GM11168 (cell line): ENCODE measurements around the gene FBXO28.
"Not testable (repeated sequence)": the region's sequence is repeated elsewhere in the genome, so short reads cannot be mapped to it uniquely, and the experiment has no call there.

Experiments
- in situ Hi-C: fragments of 300-500 bp; cut with MboI; formaldehyde crosslinking; loops from one replicate; pipeline ENCODE4 v1.12.0; 2022; ENCODE audit warnings: low sequenced_read_pairs; ENCODE audit not compliant: unreplicated experiment

Gene FBXO28

GRCh38 chr1:224182057-224182865 lies 68.3 kb downstream of the FBXO28 start:
- in situ Hi-C loops, result loop anchor here (10.0 kb wide), 1 partner anchor 143 kb away; no protein-coding TSS in a partner anchor

- in situ Hi-C loops, result loop anchor here (10.0 kb wide), 1 partner anchor 142 kb away; no protein-coding TSS in a partner anchor
Measured at GRCh38 chr1:224182866-224183590, 69.1 kb downstream of the FBXO28 start, which contains the start of gene DEGS1. Gene DEGS1 (plus strand): TSS chr1:224183240. CDS start chr1:224183337, 97 bp downstream.

- in situ Hi-C loops, result loop anchor here (10.0 kb wide), 1 partner anchor 141 kb away; no protein-coding TSS in a partner anchor
Measured at GRCh38 chr1:224183591-224184312, 69.8 kb downstream of the FBXO28 start.

- in situ Hi-C loops, result loop anchor here (10.0 kb wide), 1 partner anchor 140 kb away; no protein-coding TSS in a partner anchor
Measured at GRCh38 chr1:224185208-224185607, 71.3 kb downstream of the FBXO28 start.

- in situ Hi-C loops, result loop anchor here (10.0 kb wide), 1 partner anchor 137 kb away; no protein-coding TSS in a partner anchor
Measured at GRCh38 chr1:224188286-224188685, 74.4 kb downstream of the FBXO28 start.

- in situ Hi-C loops, result loop anchor here (10.0 kb wide), 1 partner anchor 135 kb away; no protein-coding TSS in a partner anchor
Measured at GRCh38 chr1:224189561-224189960, 75.7 kb downstream of the FBXO28 start.

- in situ Hi-C loops, result no loop called here
Measured at GRCh38 chr1:224192082-224192788, 78.3 kb downstream of the FBXO28 start.

GRCh38 chr1:224193319-224193966 lies 79.5 kb downstream of the FBXO28 start:
- in situ Hi-C loops, result no loop called here

- in situ Hi-C loops, result no loop called here
Measured at GRCh38 chr1:224196813-224197600, 83.1 kb downstream of the FBXO28 start.

GRCh38 chr1:224198572-224198971 lies 84.7 kb downstream of the FBXO28 start:
- in situ Hi-C loops, result no loop called here

- in situ Hi-C loops, result no loop called here
Measured at GRCh38 chr1:224199679-224200078, 85.8 kb downstream of the FBXO28 start.

GRCh38 chr1:224201383-224201782 lies 87.5 kb downstream of the FBXO28 start:
- in situ Hi-C loops, result no loop called here

- in situ Hi-C loops, result no loop called here
Measured at GRCh38 chr1:224201853-224202252, 87.9 kb downstream of the FBXO28 start.

- in situ Hi-C loops, result no loop called here
Measured at GRCh38 chr1:224203243-224204016, 89.5 kb downstream of the FBXO28 start.

GRCh38 chr1:224205438-224205840 lies 91.5 kb downstream of the FBXO28 start:
- in situ Hi-C loops, result no loop called here

- in situ Hi-C loops, result not testable (repeated sequence)
Measured at GRCh38 chr1:224205931-224206538, 92.1 kb downstream of the FBXO28 start.
